HCT116 (cell line): Measurements from ENCODE around the gene PLD2. TPM values are rescaled to one million over a fixed set of nuclear protein-coding genes. Genes with fewer than 3 reads are reported as not detected.

Experiments used
- ATAC-seq: fragments of 200-7000 bp; cut with Tn5 transposase; 2 replicates; pipeline ENCODE4 v1.9.1; 2020; ENCODE audit warnings: mild to moderate bottlenecking, moderate library complexity
- BruUV-seq: library from RNA; stranded (reverse); fragments of 400-500 nt; replicated peaks from 2 replicates; lab custom pipeline; 2021; lab: Mats Ljungman, UMichigan
- CTCF ChIA-PET: fragments of 300-600 bp; sonication (Branson Sonifier 250); formaldehyde crosslinking; loops from one replicate; lab custom pipeline; 2021; ENCODE audit warnings: antibody characterized with exemption; lab: Charles Lee
- POLR2A ChIA-PET: fragments of 300-600, 350-600 bp; sonication (Branson Sonifier 250); formaldehyde crosslinking; loops from one replicate; lab custom pipeline; 2021; ENCODE audit warnings: antibody characterized with exemption; lab: Charles Lee
- RAD21 ChIA-PET, 2 experiments: fragments of 300-600 bp; sonication (Branson Sonifier 250); formaldehyde crosslinking; loops; one replicate each; lab custom pipeline; 2023; ENCODE audit warnings: low total read pairs in 2 of 2; ENCODE audit not compliant: uncharacterized antibody in 2 of 2, unreplicated experiment in 2 of 2, low non-redundant PET in 1 of 2; lab: Charles Lee
- DNase-seq: peaks from one replicate; pipeline ENCODE4 v3.0.0-alpha.2; 2010; ENCODE audit warnings: low read depth, low spot score
- H2AFZ ChIP-seq: fragments of 200-600 bp; shearing (Covaris generic), sonication (generic); 2 replicates; pipeline ENCODE4 v1.6.1; 2017; ENCODE audit warnings: low read depth, mixed run types, mixed read lengths, antibody characterized with exemption, low read length; ENCODE audit not compliant: poor library complexity, severe bottlenecking
- H3K27ac ChIP-seq: 2 replicates; pipeline ENCODE4 v1.5.1; 2012; ENCODE audit warnings: low read depth, low read length
- H3K27me3 ChIP-seq: fragments of 200-600 bp; sonication (generic); 2 replicates; pipeline ENCODE4 v1.6.1; 2016; ENCODE audit warnings: mixed run types, low read length, mixed read lengths; ENCODE audit not compliant: insufficient read depth
- H3K36me3 ChIP-seq, 2 experiments: fragments of 200-500 bp in 1 of 2; fragments of 200-600 bp in 1 of 2; sonication (Bioruptor generic) in 1 of 2; sonication (generic) in 1 of 2; 2 replicates each; pipeline versions ENCODE4 v1.5.1 to v1.6.1; 2014 to 2016; ENCODE audit warnings: low read length in 2 of 2, inconsistent platforms in 1 of 2, mixed read lengths in 1 of 2, mixed run types in 1 of 2; ENCODE audit not compliant: insufficient read depth in 2 of 2, control insufficient read depth in 1 of 2
- H3K4me1 ChIP-seq, 2 experiments: fragments of 200-600 bp in 1 of 2; sonication (generic) in 1 of 2; 2 replicates each; pipeline versions ENCODE4 v1.5.1 to v1.6.1; 2012 to 2017; ENCODE audit warnings: low read length in 2 of 2, inconsistent platforms in 1 of 2, mild to moderate bottlenecking in 1 of 2, mixed read lengths in 1 of 2, mixed run types in 1 of 2, moderate library complexity in 1 of 2; ENCODE audit not compliant: insufficient read depth in 2 of 2, control insufficient read depth in 1 of 2
- H3K4me2 ChIP-seq: fragments of 200-600 bp; sonication (generic); 2 replicates; pipeline ENCODE4 v1.6.1; 2017; ENCODE audit warnings: mixed run types, low read length, mixed read lengths
- H3K4me3 ChIP-seq, 2 experiments: fragments of 200-600 bp in 1 of 2; sonication (generic) in 1 of 2; replicated peaks in 1 of 2; 2 replicates each; pipeline ENCODE4 v1.5.1; 2011 to 2016; ENCODE audit warnings: low read length in 2 of 2, control low read depth in 1 of 2, low read depth in 1 of 2, mild to moderate bottlenecking in 1 of 2, mixed read lengths in 1 of 2, mixed run types in 1 of 2
- H3K79me2 ChIP-seq: fragments of 200-600 bp; sonication (generic); 2 replicates; pipeline ENCODE4 v1.6.1; 2017; ENCODE audit warnings: mild to moderate bottlenecking, mixed run types, low read length, moderate library complexity, mixed read lengths; ENCODE audit not compliant: insufficient read depth
- H3K9ac ChIP-seq: fragments of 200-600 bp; sonication (generic); 2 replicates; pipeline ENCODE4 v1.6.1; 2016; ENCODE audit warnings: low read length, mixed read lengths
- H3K9me2 ChIP-seq: fragments of 200-600 bp; sonication (generic), shearing (Covaris generic); 2 replicates; pipeline ENCODE4 v1.6.1; 2017; ENCODE audit warnings: mixed run types, mild to moderate bottlenecking, moderate library complexity; ENCODE audit not compliant: insufficient read depth
- H3K9me3 ChIP-seq, 2 experiments: fragments of 200-500 bp in 1 of 2; fragments of 200-600 bp in 1 of 2; sonication (Bioruptor generic) in 1 of 2; sonication (generic) in 1 of 2; 2 replicates each; pipeline ENCODE4 v1.6.1; 2014 to 2017; ENCODE audit warnings: low read length in 2 of 2, mixed read lengths in 2 of 2, inconsistent platforms in 1 of 2, low read depth in 1 of 2, mild to moderate bottlenecking in 1 of 2, mixed run types in 1 of 2, moderate library complexity in 1 of 2; ENCODE audit not compliant: control insufficient read depth in 1 of 2, insufficient read depth in 1 of 2
- H4K20me1 ChIP-seq: fragments of 200-600 bp; sonication (generic), shearing (Covaris generic); 2 replicates; pipeline ENCODE4 v1.6.1; 2017; ENCODE audit warnings: mixed run types, mild to moderate bottlenecking, moderate library complexity; ENCODE audit not compliant: insufficient read depth
- ELF1 ChIP-seq: IDR thresholded peaks from 2 replicates; pipeline ENCODE4 v1.6.1; 2012; ENCODE audit warnings: low read depth, borderline replicate concordance
- EZH2 ChIP-seq: fragments of 200-600 bp; sonication (generic); IDR thresholded peaks from 2 replicates; pipeline ENCODE4 v1.6.1; 2017; ENCODE audit warnings: antibody characterized with exemption, mixed run types
- FOSL1 ChIP-seq: IDR thresholded peaks from 2 replicates; pipeline ENCODE4 v1.6.1; 2012; ENCODE audit warnings: low read depth
- POLR2AphosphoS5 ChIP-seq: IDR thresholded peaks from 2 replicates; pipeline ENCODE4 v1.6.1; 2011; ENCODE audit warnings: mild to moderate bottlenecking, low read depth, low read length, moderate library complexity
- SIN3A ChIP-seq: IDR thresholded peaks from 2 replicates; pipeline ENCODE4 v1.6.1; 2012; ENCODE audit warnings: low read depth
- SP1 ChIP-seq: IDR thresholded peaks from 2 replicates; pipeline ENCODE4 v1.6.1; 2012; ENCODE audit warnings: low read depth
- TCF7L2 ChIP-seq: IDR thresholded peaks from 2 replicates; pipeline ENCODE4 v1.7.0; 2011; ENCODE audit warnings: borderline replicate concordance, inconsistent platforms; ENCODE audit not compliant: insufficient read depth, insufficient read length; ENCODE audit errors: extremely low read depth
- YY1 ChIP-seq: IDR thresholded peaks from 2 replicates; pipeline ENCODE4 v1.6.1; 2011; ENCODE audit warnings: low read length, low read depth, moderate library complexity, mild to moderate bottlenecking; ENCODE audit not compliant: insufficient replicate concordance; ENCODE audit errors: extremely low read depth
- intact Hi-C: fragments of 100-400 bp; cut with micrococcal nuclease; formaldehyde crosslinking; loops from 2 replicates; pipeline ENCODE4 v1.10.0; 2022
- total RNA-seq: library from RNA; stranded (reverse); gene quantifications from one replicate; pipeline ENCODE4 v1.2.1, GENCODE V29; 2021; ENCODE audit not compliant: unreplicated experiment
- TF ChIP-seq, protein P1 (sequence below), 3 experiments: fragments of 200-600 bp in 1 of 3; sonication (generic) in 1 of 3; IDR thresholded peaks in 2 of 3; conservative IDR thresholded peaks in 1 of 3; 2 replicates each; pipeline ENCODE4 v1.5.1; 2012 to 2017; ENCODE audit warnings: low read depth in 2 of 3, low read length in 2 of 3, antibody characterized with exemption in 1 of 3, borderline replicate concordance in 1 of 3, control low read depth in 1 of 3, mild to moderate bottlenecking in 1 of 3, mixed read lengths in 1 of 3, mixed run types in 1 of 3, moderate library complexity in 1 of 3; ENCODE audit not compliant: insufficient read depth in 1 of 3

Gene PLD2
- total RNA-seq, 1 experiment from 2014 or later: 47.7 TPM

GRCh38 chr17:4839965-4840892, 33.3 kb downstream of the PLD2 start:
- Histone ChIP-seq H2AFZ (no peak overlapping the region), H3K27ac (no peak overlapping the region), H3K9ac (no peak overlapping the region), H3K4me3 (no peak overlapping the region), H3K36me3 (peaks cover 3 to 21% of the 10 kb centered on the region in 2 experiments; a peak in 1 of 4 replicates), H3K4me2 (no peak overlapping the region), H3K9me3 (no peaks in the 10 kb centered on the region), H3K79me2 (peaks cover 94% of the 10 kb centered on the region), H3K4me1 (peaks cover 6 to 15% of the 10 kb centered on the region in 2 experiments), H3K27me3 (no peaks in the 10 kb centered on the region), H4K20me1 (no peaks in the 10 kb centered on the region; the same call in 1 of the 2 replicates), H3K9me2 (no peaks in the 10 kb centered on the region)
- DNase-seq: no peak
- ATAC-seq: no peak
- ChIA-PET POLR2A (no interaction called here), RAD21 (no interaction called here), CTCF (no interaction called here)
- intact Hi-C loops: loop anchor here (10.0 kb wide), 1 partner anchor 45 kb away; no protein-coding TSS in a partner anchor
- no peak for TF ChIP-seq YY1
- TF ChIP-seq EZH2: no peak
- TF ChIP-seq SIN3A: no peak
- no peak for TF ChIP-seq ELF1
- BruUV-seq: no TSS peak

DNA sequence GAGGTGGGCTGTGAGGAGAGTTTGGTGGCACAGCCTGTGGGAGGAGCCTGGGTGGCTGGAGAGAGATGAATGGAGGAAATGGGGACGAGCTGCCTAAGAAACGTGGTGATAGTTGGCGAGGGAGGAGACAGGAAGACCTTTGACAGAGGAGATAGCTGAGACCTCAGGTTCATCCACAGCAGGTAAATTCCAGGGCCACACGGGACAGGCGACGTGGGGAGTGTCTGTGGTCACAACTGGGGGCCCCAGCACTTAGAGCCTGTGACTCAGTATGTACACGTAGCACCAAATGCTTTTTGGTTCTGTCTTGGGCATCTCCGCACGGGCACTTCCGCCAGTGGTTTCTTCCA, 33.9 kb downstream of the PLD2 start:
- POLR2A ChIA-PET: no interaction called here
- ATAC-seq (no peak), DNase-seq (no peak)
- Histone ChIP-seq H2AFZ (no peak overlapping the region), H3K36me3 (peaks cover 3 to 21% of the 10 kb centered on the region in 2 experiments; a peak in 1 of 4 replicates), H3K9me3 (no peaks in the 10 kb centered on the region), H3K79me2 (peaks cover 93% of the 10 kb centered on the region), H3K27ac (no peak overlapping the region), H3K9me2 (no peaks in the 10 kb centered on the region), H3K27me3 (no peaks in the 10 kb centered on the region), H3K4me3 (no peak overlapping the region), H4K20me1 (no peaks in the 10 kb centered on the region; the same call in 1 of the 2 replicates), H3K9ac (no peak overlapping the region), H3K4me1 (peaks cover 0 to 10% of the 10 kb centered on the region in 2 experiments; a peak in 3 of 4 replicates), H3K4me2 (no peak overlapping the region)
- CTCF ChIA-PET: no interaction called here
- no TSS peak for BruUV-seq
- intact Hi-C loops: no loop called here
- RAD21 ChIA-PET: no interaction called here
- TF ChIP-seq FOSL1 (no peak), POLR2AphosphoS5 (no peak), SIN3A (no peak), TCF7L2 (no peak), SP1 (no peak)
- TF ChIP-seq, protein P1, sequence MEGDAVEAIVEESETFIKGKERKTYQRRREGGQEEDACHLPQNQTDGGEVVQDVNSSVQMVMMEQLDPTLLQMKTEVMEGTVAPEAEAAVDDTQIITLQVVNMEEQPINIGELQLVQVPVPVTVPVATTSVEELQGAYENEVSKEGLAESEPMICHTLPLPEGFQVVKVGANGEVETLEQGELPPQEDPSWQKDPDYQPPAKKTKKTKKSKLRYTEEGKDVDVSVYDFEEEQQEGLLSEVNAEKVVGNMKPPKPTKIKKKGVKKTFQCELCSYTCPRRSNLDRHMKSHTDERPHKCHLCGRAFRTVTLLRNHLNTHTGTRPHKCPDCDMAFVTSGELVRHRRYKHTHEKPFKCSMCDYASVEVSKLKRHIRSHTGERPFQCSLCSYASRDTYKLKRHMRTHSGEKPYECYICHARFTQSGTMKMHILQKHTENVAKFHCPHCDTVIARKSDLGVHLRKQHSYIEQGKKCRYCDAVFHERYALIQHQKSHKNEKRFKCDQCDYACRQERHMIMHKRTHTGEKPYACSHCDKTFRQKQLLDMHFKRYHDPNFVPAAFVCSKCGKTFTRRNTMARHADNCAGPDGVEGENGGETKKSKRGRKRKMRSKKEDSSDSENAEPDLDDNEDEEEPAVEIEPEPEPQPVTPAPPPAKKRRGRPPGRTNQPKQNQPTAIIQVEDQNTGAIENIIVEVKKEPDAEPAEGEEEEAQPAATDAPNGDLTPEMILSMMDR (IDR thresholded peaks at IDR 0.05 in 2 of 3, conservative IDR thresholded peaks at IDR 0.05 in 1 of 3; ENCODE audit: borderline replicate concordance in 1 of 3, insufficient read depth in 1 of 3, low read depth in 2 of 3, low read length in 2 of 3): no peak
